DND-41 (cell line): Measurements from ENCODE around the gene CRELD1.
A peak's percentile ranks its signal among the peaks of the same experiment; 100 is the strongest.

ENCODE experiments used
- ATAC-seq: fragments of 200-7000 bp; cut with Tn5 transposase; 3 replicates; pipeline ENCODE4 v1.9.1; 2021; ENCODE audit warnings: low read depth; ENCODE audit not compliant: insufficient read depth
- DNase-seq: peaks from one replicate; pipeline ENCODE4 v3.0.0-alpha.2; 2020
- H2AFZ ChIP-seq: 2 replicates; pipeline ENCODE4 v1.6.0; 2012; ENCODE audit warnings: low read depth, low read length
- H3K27ac ChIP-seq: 2 replicates; pipeline ENCODE4 v1.5.1; 2012; ENCODE audit warnings: low read length, inconsistent platforms
- H3K27me3 ChIP-seq: fragments of 200-600 bp; sonication (generic); 2 replicates; pipeline ENCODE4 v1.6.0; 2012; ENCODE audit warnings: low read length, mild to moderate bottlenecking, inconsistent platforms; ENCODE audit not compliant: insufficient read depth, poor library complexity
- H3K36me3 ChIP-seq: 2 replicates; pipeline ENCODE4 v1.5.1; 2012; ENCODE audit warnings: low read length, inconsistent platforms; ENCODE audit not compliant: insufficient read depth
- H3K4me1 ChIP-seq: 2 replicates; pipeline ENCODE4 v1.5.1; 2012; ENCODE audit warnings: mild to moderate bottlenecking, low read length; ENCODE audit not compliant: insufficient read depth
- H3K4me2 ChIP-seq: 2 replicates; pipeline ENCODE4 v1.6.0; 2012; ENCODE audit warnings: mild to moderate bottlenecking, moderate library complexity, low read length, inconsistent platforms; ENCODE audit not compliant: insufficient read depth
- H3K4me3 ChIP-seq, 2 experiments: fragments of 200-600 bp in 1 of 2; shearing (Covaris generic) in 1 of 2; 2 replicates each; pipeline ENCODE4 v1.5.1; 2012 to 2016; ENCODE audit warnings: inconsistent platforms in 2 of 2, low read length in 2 of 2, mild to moderate bottlenecking in 2 of 2, low read depth in 1 of 2, moderate library complexity in 1 of 2
- H3K79me2 ChIP-seq: 2 replicates; pipeline ENCODE4 v1.6.0; 2012; ENCODE audit warnings: low read length, inconsistent platforms; ENCODE audit not compliant: insufficient read depth
- H3K9ac ChIP-seq: 2 replicates; pipeline ENCODE4 v1.6.0; 2012; ENCODE audit warnings: low read depth, mild to moderate bottlenecking, inconsistent platforms, low read length, moderate library complexity
- H3K9me3 ChIP-seq: 2 replicates; pipeline ENCODE4 v1.5.1; 2012; ENCODE audit warnings: low read length, moderate library complexity, mild to moderate bottlenecking, inconsistent platforms; ENCODE audit not compliant: insufficient read depth, severe bottlenecking
- H4K20me1 ChIP-seq: 2 replicates; pipeline ENCODE4 v1.6.0; 2012; ENCODE audit warnings: low read length; ENCODE audit not compliant: insufficient read depth
- CTCF ChIP-seq: IDR thresholded peaks from 2 replicates; pipeline ENCODE4 v1.5.1; 2012; ENCODE audit warnings: borderline replicate concordance, low read length, moderate library complexity, mild to moderate bottlenecking; ENCODE audit not compliant: poor library complexity, severe bottlenecking; ENCODE audit errors: extremely low read depth
- EZH2 ChIP-seq: IDR thresholded peaks from 3 replicates; pipeline ENCODE4 v1.6.1; 2012; ENCODE audit warnings: borderline replicate concordance, low read depth, mild to moderate bottlenecking, moderate library complexity, low read length, inconsistent platforms; ENCODE audit not compliant: severe bottlenecking

CRELD1 gene

DNA sequence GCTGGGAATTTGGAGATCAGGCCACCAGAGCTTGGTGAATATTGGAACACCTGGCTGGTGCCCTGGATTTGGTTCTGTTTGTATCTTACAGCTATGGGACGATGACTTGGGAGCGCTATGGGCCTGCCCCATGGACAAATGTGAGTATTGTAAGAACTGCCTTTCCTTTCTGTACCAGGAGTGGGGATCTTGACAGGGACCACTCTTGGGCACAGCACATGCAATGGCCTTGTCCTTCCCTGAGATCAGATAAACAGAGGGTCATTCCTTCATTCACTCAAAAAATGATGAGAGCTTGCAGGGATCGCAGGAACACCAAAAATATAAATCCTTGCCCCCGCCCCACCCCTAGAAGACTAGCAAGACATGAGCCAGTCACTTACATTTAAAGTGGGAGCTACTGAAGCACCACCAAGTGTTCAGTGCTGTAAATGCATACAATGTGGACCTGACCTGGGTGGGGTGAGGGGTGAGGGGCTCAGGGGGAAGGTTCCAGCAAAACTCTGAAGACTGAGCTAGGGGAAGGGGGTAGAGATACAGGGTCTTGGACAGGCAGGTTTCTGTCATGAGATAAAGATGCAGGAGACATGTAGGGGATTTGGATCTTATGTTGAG is 2.7 kb upstream of the CRELD1 start:
- Histone ChIP-seq H3K4me3 (no peak overlapping the region), H2AFZ (no peak overlapping the region), H3K9me3 (no peaks in the 10 kb centered on the region), H3K4me1 (peaks cover 37% of the 10 kb centered on the region), H3K4me2 (no peak overlapping the region), H3K27me3 (no peaks in the 10 kb centered on the region), H4K20me1 (no peaks in the 10 kb centered on the region), H3K36me3 (no peaks in the 10 kb centered on the region), H3K27ac (no peak overlapping the region), H3K9ac (no peak overlapping the region), H3K79me2 (peaks cover 12% of the 10 kb centered on the region)
- ATAC-seq: no peak
- peak; percentile 27 for DNase-seq
- no peak for TF ChIP-seq EZH2
- peak; percentile 51 for TF ChIP-seq CTCF

DNA sequence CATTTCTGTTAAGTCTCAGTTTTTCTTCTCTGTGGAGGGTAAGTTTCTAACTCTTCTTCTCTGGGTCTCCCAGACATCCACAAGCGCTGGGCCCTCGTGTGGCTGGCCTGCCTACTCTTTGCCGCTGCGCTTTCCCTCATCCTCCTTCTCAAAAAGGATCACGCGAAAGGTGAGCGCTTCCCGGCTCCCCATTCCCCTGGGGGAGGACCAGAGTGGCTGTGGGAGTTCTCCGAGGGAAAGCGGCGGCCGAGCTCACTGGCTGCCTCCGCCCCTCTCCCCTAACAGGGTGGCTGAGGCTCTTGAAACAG is 1.1 kb upstream of the CRELD1 start:
- TF ChIP-seq CTCF: no peak
- no peak for TF ChIP-seq EZH2
- H3K27ac ChIP-seq: peak overlapping the region; percentile 75
- peak overlapping the region; percentile 85 for H3K9ac ChIP-seq
- peaks cover 40% of the 10 kb centered on the region for H3K4me1 ChIP-seq
- DNase-seq (no peak), ATAC-seq (no peak)
- H3K79me2 ChIP-seq: peaks cover 12% of the 10 kb centered on the region
- H3K36me3 ChIP-seq: peaks cover 8% of the 10 kb centered on the region
- H4K20me1 ChIP-seq: no peaks in the 10 kb centered on the region
- H3K4me3 ChIP-seq: peak overlapping the region; percentile 65 to 77; a peak in 3 of 4 replicates
- no peaks in the 10 kb centered on the region for H3K27me3 ChIP-seq
- H3K9me3 ChIP-seq: no peaks in the 10 kb centered on the region
- peak overlapping the region; percentile 81 for H2AFZ ChIP-seq
- peak overlapping the region; percentile 94 for H3K4me2 ChIP-seq

DNA sequence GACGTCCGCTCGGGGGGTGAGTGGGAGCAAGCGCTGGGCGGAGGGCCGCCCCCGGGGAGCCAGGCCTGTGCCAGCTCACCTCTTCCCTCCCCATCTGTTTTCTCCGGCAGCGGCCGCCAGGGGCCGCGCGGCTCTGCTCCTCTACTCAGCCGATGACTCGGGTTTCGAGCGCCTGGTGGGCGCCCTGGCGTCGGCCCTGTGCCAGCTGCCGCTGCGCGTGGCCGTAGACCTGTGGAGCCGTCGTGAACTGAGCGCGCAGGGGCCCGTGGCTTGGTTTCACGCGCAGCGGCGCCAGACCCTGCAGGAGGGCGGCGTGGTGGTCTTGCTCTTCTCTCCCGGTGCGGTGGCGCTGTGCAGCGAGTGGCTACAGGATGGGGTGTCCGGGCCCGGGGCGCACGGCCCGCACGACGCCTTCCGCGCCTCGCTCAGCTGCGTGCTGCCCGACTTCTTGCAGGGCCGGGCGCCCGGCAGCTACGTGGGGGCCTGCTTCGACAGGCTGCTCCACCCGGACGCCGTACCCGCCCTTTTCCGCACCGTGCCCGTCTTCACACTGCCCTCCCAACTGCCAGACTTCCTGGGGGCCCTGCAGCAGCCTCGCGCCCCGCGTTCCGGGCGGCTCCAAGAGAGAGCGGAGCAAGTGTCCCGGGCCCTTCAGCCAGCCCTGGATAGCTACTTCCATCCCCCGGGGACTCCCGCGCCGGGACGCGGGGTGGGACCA is 632 bp upstream of the CRELD1 start:
- ATAC-seq: peak; percentile 77
- H3K9ac ChIP-seq: peak overlapping the region; percentile 85

More for the DNA sequence above, 632 bp upstream of the CRELD1 start:
- Histone ChIP-seq H3K27me3 (no peaks in the 10 kb centered on the region), H3K4me3 (peak overlapping the region; percentile 65 to 77), H3K79me2 (peaks cover 12% of the 10 kb centered on the region), H3K27ac (peak overlapping the region; percentile 75), H3K36me3 (peaks cover 14% of the 10 kb centered on the region), H3K4me2 (peak overlapping the region; percentile 94), H4K20me1 (no peaks in the 10 kb centered on the region), H2AFZ (peak overlapping the region; percentile 81), H3K4me1 (peaks cover 40% of the 10 kb centered on the region), H3K9me3 (no peaks in the 10 kb centered on the region)
- peak; percentile 75 for TF ChIP-seq CTCF
- no peak for TF ChIP-seq EZH2
- peak; percentile 89 for DNase-seq
